Pulmonary artery endothelial cell (primary cell): ENCODE data around the gene SLC2A9. TPM values are rescaled to one million over a fixed set of nuclear protein-coding genes. Genes with fewer than 3 reads are reported as not detected.
"Not testable (repeated sequence)": the region's sequence is repeated elsewhere in the genome, so short reads cannot be mapped to it uniquely, and the experiment has no call there.

Experiments used
- DNase-seq: peaks from one replicate; pipeline ENCODE4 v3.0.0-alpha.2; 2011; ENCODE audit warnings: low read depth, low spot score
- total RNA-seq: library from RNA; depleted of rRNA; stranded (reverse); fragments of >200 nt; gene quantifications from 2 replicates; pipeline ENCODE4 v1.2.3, GENCODE V29; 2014

The SLC2A9 gene
- total RNA-seq, 1 donor from 2014 or later: 0.92 TPM

DNA sequence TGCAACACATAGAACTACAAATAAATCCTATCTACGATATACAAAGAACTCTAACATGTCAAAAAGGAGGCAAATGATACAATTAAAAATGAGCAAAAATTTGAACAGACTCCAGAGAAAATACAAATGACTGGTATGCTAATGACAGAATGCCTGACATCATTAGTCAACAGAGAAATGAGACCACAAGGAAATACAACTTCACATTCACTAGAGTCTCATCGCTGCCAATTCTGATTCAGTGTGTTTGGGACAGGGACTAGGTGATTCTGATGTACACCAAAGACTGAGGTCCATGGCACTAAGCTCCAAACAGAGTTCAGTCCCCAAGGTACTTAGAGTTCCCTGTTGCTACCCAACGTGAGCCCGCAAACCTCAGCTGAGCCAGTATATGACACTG lies 23.4 kb downstream of the SLC2A9 start:
- no peak for DNase-seq

DNA sequence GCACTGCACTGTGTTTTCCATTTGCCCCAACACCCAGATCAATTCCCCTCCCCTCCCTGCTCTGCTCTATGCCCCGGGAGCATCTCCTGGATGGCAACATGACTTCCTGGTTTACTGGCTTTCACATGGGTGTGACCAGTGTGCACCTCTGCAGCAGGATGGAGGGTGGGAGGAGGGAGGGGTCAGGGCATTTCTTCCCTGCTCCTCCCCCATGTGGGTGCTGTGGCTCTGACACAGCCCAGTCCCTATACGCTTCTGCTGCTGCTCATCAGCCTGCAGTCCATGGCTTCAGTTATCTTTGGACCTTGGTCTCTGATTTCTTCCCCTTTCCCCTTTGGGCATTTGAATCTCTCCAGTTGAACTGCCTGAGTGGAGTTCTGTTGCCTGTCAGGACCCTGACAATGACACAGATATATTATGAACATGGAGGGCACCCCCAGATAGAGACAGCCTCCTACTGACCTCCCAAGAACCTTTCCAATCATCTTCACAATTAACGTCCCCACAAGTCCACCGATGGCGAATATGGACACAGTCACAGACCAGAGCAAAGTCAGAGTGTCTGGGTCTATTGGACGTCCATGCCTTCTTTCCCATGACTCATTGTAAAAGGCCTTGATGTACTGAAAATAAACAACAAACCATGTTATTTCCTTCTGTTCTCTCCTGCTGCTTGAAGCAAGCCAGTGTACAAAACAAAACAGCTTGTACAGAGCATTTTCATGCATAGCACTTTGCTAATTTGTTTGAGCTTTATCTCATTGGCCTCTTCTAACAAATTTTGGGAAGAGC lies 24.8 kb downstream of the SLC2A9 start:
- DNase-seq: no peak

- DNase-seq: no peak
Observed at GRCh38 chr4:9994246-9994847, 26.9 kb downstream of the SLC2A9 start.

DNA sequence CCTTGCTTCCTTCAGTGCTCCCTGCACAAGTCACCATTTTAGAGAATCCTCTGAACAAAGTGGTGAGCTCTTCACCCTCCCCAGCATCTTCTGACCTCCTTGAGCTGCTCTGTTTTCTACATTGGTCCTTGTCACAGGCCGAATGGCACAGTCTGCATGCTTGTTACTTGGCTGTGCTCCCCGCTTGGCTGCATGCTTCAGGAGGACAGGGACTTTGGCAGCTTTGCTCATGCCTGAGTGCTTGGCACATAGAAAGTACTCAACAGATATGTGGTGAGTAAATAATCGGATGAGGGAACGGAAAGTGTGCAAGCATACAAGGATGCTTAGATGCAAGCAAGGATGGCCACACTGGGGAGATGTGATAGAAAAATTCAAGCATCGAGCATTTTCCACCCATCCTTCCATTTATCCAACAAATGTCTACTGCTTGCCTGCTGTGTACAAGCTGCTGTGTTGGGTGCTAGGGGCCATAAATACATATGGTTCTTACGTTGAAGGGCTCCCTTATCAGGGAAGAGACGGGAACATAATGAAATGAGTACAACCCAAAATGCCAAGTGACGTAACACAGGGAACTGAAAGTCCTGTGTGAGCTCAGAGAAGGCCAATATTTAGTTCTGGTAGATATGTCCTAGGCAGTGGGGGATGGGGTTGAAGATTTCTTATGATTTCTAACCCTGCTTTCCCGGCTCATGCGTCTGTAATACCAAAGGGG lies 31.2 kb downstream of the SLC2A9 start:
- DNase-seq: no peak

DNA sequence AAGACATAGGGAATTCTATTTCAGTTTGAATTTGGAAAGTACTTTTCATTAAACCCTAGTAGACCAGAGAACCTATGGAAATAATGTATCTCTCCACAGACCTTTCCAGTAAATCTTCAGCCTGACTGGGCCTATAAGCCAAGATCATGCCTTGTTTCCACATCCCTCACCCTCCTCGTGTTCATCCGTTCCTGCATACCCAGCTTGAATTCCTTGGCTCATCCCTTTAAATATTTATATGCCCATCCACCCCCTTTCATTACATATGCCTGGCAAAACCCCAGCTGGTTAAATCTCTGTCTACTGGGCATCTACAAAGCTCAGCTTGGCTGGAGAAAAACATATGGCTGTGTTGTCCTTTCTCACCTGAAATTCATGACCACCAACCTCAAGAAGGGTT lies 32.4 kb downstream of the SLC2A9 start:
- DNase-seq: no peak

DNA sequence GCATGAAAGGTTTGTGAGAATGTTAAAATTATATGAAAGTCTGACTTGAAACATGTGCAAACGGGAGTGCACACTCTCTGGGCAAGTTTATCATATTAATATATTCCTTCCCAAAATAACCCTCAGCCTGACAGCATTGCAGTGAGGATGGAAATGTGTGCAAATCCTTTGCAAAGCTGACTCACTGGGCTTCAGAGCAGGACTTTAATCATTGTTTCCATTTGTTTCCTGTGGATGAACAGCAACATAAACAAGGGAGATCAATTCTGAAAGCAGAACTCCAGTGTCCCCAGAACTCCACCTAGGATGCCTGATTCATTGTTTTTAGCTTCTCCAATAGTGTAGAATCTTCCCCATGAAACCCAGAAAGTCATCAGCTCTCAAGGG lies 32.9 kb downstream of the SLC2A9 start:
- DNase-seq: no peak

DNA sequence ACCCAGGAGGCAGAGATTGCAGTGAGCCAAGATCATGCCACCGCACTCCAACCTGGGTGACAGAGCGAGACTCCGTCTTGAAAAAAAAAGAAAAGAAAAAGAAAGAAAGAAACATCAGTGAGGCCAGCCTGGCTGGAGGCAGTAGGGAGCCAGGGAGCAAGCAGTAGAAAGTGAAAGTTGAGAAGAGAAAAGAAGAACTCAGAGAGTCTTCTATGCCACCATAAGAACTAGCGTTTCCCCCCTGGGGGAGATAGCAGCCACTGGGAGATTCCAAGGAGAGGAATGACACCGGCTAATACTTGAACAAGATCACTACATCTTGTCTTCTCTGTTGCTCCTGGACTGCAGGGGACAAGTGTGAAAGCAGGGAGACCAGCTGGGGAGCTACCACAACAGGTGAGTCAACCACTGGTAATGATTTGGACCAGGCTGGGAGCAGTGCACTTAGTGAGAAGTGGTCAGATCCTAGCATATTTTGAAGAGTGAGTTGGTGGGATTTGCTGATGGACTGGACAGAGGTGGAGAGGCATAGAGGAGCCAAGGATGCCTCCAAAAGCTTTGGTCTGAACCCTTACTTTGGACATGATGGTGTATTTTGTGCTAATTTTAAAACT lies 33.4 kb downstream of the SLC2A9 start:
- DNase-seq: no peak

GRCh38 chr4:9984621-9985020 lies 36.7 kb downstream of the SLC2A9 start:
- no peak for DNase-seq

DNA sequence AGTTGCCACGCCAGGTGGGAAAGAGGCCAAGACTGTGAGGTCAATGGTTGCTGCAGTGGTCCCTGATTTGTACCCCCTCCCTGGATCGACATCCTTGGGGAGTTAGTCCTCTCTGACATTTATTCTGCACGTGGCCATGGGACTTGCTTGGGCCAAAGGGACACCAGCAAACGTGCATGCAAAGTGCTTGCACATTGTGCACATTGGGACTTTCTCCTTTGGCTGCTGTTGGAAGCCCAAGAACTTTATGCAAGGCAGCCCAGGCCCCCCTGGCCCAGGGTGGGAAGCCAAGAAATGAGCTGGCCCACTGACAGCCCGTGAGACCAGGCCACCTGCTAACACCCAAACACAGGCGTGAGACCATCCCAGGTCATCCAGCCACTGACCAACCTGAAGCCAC lies 38.1 kb downstream of the SLC2A9 start:
- DNase-seq: no peak

DNA sequence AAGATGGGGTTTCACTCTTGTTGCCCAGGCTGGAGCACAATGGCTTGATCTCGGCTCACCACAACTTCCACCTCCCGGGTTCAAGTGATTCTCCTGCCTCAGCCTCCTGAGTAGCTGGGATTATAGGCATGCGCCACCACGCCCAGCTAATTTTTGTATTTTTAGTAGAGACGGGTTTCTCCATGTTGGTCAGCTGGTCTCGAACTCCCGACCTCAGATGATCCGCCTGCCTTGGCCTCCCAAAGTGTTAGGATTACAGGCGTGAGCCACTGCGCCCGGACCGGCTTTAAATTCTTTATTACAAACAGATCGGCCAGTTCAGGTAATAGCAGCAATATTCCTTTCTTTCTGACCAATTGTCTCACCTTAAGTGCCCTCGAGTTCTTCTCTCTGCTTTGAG lies 39.4 kb downstream of the SLC2A9 start:
- not testable (repeated sequence) for DNase-seq

DNA sequence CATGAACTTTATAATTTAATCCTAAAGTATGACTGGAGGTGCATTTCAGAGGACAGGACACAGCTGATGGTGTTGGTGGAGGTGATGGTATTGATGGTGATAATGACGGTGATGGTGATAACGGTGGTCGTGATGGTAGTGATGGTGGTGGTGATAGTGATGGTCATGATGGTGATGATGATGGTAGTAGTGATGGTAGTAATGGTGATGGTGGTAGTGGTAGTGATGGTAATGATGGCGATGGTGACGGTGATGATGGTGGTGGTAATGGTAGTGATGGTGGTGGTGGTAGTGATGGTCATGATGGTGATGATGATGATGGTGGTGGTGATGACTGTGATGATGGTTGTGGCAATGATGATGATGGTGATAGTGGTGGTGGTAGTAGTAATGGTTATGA lies 40.4 kb downstream of the SLC2A9 start:
- DNase-seq: no peak

- no peak for DNase-seq
Observed at GRCh38 chr4:9979101-9979701, 42.1 kb downstream of the SLC2A9 start.

DNA sequence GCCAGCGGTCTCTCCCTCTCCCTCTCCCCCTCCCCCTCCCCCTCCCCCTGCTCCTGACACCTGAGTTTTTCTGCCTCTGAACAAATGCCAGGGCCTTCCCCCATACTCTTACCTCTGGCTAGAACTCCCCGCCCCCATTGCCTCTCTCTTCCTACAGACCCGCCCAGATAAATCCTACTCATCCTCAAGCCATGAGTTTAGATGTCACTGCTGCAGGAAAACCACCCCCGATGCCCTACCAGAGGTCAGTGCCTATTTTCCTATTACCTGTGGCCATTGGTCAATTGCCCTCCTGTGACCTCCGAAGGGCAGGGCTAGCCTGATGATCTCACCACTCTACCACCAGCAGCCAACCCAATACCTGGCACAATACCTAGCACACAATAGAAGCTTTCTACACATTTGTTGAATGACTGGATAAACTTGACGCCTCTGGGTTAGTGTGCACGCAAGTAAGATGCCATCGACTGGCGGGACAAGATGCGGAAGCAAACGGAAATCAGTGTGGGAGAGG lies 43.7 kb downstream of the SLC2A9 start:
- DNase-seq: no peak

DNA sequence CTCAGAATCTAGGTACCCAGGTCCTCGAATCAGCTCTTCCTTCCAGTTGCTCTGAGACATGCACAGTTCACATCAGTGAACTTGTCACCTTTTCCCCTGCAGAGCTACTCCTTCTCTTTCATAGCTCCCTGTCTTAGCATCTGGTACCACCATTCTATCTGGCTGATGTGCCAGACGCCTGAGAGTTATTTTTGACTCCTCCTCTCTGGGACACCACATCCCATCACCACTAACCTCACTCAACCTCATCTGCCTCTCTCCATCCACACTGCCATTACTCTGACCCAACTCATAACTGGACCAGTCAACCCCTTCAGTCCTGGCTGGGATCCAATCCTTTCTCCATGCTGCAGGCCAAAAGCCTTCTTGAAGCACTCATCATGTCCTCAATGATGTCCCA lies 44.5 kb downstream of the SLC2A9 start:
- no peak for DNase-seq

DNA sequence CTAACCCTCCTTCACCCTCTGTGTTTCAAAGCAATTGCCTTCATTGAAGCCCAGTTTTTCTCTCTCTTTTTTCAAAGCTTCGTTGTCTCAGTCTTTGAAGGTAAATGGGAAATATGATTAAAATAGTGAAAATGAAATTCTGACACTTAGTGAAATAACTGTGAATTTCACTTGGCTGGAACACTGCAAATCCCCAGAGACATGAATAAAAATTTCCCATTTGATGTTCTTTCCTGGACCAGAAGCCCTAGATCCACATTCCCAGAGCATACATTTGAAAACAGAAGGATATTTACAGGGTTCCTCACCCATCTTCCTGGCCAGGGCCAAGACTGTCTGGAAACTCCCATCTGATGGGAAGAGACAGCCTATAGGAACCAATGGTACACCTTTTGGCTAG lies 45.0 kb downstream of the SLC2A9 start:
- DNase-seq: no peak

DNA sequence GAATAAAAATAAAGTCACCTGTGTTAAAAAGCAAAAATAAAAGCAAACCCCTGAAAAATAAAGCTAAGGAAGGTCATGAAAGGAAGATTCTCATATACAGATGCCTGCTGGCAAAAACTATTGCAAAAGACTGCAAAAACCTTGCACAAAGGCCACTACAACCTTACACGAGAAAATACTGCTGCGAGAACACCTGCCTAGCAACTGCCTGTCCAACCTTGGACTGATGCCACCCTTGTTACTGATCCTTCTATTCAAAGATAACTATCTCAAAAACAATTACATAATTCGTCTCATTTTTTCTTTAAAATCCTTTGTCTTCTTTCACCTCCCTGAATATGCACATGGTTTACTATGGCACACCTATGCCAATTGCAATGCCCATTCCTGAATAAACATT lies 49.6 kb downstream of the SLC2A9 start:
- DNase-seq: no peak

DNA sequence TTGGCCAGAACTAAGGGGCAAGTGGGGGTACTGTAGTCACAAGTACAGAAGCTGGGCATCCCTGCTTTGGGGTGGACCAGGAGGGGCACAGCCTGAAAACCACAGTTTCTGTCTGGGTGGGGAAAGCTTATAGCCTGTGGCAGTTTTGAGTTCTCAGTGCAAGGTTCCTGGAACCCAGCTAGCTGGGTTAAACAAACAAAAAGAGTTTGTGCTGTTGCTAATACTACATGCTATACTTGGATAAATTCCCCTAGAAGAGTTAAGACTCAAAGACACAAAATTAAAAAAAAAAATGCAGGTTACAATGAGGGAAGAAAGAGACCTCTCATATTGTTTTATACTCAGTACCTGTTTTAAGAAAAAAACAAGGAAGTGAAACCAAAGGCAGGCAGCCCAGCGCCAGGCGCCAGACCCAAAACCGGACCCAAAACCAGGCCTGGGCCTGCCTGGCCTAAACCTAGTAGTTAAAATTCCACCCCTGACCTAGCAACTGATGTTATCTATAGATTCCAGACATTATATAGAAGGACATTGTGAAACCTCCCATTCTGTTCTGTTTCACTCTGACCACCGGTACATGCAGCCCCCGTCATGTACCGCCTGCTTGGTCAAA lies 50.8 kb downstream of the SLC2A9 start:
- no peak for DNase-seq

GRCh38 chr4:9969526-9970398 lies 51.5 kb downstream of the SLC2A9 start:
- DNase-seq: no peak

DNA sequence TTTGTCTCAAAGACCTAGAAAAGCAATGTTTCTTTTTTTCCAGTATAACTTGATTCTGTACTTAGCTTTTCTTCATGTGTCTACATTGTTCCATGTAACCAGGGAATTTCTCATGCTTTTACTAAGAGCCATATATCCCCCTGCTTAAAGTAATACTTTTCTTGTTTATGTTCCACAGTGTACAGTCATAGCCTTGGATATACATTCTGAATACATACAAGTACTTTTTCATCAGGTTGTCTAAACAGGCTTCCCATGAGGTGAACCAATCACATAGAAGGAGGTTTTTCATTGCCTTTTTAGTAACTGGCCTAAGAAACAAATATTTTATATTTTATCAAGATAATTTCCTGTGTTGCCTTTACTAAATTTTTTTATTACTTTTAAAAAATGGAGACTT lies 52.8 kb downstream of the SLC2A9 start:
- no peak for DNase-seq

DNA sequence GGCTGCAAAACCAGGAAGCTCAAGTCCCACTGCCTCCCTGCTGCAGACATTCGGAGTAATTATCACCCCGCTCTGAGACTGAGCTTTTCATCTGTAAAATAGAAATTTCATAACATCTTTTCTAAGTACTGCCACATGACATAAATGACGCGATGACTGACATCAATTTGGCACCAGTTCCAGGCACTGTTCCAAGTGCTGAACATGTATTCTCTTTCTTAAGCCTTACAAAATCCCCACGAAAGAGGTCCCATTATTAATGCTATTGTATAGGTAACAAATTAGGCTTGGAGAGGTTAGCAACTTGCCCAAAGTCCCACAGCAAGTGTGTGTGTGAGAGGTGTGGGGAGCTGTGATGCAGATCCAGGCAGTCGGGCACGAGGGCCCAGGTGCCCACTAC lies 56.4 kb downstream of the SLC2A9 start:
- DNase-seq: no peak
